ENCODE data around the gene TGFBI.

The TGFBI gene

DNA sequence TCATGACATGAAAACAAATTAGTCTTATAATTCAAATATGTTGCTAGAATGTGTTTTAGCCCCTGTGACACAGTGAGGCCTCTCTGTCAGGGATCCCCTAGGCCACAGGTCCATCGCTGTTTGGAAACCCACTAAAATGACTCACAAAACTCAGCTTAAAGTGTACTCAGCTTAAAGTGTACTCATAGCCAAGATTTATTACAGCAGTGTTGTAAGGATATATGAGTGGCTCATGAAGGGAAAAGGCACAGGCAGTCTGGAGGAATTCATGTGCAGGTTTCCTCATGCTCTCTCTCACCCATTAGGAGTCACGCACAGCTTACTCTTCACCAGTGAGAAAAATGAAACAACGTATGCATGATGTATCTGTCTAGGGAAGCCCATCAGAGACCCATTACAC lies 24.4 kb upstream of the TGFBI start:
- DNase-seq = no peak

DNA sequence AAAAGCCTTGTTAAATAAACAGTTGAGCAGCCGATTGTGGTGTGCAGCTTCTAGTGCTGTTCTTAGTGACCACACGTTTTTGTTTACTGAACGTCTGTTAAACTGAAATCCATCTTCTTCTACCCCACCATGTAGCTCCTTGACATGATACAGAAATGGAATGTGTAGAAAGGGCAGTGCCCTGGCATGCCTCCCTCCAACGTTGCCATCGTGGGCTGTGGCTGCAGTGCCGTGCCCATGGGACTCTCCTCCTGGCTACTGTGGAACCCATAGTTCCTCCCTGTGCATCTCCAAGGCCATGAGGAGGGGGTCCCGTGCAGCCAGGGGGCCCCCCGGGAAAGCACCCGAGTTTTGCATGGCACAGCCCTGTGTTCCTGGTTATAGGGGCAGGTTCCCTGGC lies 23.3 kb upstream of the TGFBI start:
- no peak for DNase-seq

DNA sequence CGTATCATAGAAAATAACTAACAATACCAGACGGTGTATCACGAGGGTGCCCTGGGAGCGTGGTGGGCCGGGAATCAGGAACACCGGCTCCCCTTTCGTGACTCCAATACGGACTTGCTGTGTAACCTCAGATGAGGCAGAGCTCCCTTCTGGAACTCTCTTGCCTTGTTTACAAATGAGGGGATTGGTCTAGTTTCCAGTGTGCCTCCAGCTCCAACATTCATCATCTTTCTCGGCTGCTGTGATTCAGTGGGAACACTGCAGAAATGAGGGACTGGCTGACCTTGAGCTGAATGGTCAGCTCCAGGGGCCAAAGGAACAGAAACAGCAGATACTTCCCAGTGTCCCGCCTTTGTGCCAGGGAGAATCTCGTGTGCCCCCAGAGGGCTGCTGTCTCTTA lies 22.6 kb upstream of the TGFBI start:
- no peak for DNase-seq

DNA sequence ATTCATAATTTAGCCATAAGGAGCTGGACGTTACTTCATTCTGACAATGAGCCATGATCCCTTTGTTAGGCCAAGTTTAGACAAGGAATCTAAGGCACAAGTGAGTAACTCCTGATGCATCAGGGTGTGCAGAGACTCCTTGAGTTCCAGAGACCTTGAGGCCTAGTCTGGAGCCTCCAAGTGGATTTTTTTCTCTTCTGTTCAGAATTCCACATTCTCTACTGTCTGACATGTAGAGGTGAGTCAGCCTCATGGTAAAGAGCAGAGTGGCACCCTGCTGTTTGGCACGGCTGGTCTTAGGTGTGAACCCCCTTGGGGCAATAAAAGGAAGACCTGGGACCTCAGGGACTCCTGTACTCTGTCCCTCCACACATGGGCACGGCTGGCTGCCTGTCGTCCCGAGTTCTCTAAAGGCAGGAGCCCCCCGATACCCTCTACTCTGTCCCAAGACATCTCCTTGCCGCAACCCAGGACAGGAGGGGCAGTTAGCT lies 22.0 kb upstream of the TGFBI start:
- no peak for DNase-seq

DNA sequence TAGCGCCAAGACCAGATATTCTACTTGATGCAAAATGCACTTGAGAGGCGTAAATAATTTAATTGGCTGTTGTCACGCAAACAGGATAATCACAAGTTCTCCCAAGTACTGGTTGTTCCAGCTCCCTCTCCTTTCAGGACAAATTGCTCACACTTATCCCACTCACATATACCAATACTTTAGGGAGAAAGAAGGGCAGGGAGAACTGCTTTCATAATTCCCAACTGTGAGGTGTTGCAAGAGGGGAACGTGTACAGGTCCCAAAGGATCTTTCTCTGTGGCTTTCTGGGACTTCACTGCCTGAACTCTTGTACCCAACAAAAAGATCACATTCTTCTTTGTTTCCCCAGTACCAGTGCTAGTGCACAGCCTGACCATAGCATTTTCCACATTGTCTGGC lies 21.5 kb upstream of the TGFBI start:
- DNase-seq = no peak

DNA sequence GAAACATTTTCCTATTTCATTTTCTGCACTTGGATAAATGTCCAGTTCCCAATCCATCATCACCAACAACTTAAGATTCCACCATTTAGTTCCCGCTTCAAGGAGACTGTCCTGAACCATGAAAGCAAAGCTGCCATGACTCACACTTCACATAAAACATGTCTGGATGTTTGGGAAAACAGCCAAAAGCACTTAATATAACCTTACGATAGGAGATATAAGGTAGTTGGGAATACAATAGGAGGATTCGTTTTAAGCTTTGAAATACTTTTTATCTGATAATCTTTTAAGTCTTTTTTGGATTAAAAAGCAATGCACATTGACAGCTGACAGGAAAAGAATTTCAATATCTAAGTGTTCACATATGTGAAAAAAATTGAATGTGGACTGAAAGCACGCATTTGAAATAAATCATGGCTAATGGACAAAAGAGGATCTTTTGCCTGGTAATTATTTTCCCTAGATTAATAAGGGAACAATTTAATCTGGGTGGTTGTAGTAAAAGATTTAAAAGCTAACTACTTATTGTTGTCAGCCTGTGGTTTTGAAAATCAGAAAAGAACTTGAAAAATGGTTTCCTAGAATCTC lies 17.3 kb upstream of the TGFBI start:
- no peak for DNase-seq

DNA sequence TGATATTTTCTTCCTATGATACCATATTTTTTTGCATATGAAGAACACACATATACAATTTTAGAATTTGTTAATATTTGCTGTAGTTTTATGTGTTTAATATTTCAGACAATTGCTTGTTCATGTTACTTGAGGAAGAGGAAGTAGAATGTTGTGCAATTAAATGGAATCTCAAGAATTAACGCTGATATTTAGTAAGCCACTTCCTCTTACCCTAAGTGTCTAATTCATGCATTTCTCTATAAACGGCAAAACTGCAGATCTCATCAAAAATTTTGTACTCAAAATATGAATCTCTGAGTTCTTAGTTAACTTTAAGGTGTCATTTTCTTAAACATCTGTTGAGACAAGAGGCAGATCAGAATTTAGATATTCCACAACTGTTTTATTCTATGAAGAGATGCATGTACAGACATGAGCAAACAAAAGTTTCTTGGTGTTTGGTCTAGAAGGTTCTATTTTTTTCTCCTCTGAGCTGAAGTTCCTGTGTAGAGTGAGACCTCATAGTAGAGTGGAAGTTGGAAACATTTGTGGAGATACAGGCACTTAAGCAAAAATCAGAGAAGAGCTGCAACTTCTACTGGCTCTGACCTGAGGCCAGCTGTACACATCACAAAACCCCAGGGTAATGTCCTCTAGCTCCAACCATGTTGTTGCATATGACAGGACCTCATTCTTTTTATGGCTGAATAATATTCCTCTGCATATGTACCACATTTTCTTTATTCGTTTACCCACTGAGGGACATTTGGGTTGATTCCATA lies 16.6 kb upstream of the TGFBI start:
- DNase-seq = peak; percentile 88 to 95

DNA sequence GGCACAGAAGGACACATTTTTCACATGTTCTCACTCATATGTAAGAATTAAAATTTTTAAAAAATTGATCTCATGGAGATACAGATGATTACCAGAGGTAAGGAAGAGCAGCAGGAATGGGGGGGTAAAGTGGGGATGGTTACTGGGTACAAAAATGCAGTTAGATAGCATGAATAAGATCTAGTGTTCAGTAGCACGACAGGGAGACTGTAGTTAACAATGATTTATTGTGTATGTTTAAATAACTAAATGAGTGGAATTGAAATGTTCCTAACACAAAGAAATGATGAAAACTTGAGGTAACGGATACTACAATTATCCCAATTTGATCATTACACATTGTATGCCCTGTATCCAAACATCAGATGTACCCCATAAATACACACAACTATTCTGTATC lies 15.2 kb upstream of the TGFBI start:
- no peak for DNase-seq

DNA sequence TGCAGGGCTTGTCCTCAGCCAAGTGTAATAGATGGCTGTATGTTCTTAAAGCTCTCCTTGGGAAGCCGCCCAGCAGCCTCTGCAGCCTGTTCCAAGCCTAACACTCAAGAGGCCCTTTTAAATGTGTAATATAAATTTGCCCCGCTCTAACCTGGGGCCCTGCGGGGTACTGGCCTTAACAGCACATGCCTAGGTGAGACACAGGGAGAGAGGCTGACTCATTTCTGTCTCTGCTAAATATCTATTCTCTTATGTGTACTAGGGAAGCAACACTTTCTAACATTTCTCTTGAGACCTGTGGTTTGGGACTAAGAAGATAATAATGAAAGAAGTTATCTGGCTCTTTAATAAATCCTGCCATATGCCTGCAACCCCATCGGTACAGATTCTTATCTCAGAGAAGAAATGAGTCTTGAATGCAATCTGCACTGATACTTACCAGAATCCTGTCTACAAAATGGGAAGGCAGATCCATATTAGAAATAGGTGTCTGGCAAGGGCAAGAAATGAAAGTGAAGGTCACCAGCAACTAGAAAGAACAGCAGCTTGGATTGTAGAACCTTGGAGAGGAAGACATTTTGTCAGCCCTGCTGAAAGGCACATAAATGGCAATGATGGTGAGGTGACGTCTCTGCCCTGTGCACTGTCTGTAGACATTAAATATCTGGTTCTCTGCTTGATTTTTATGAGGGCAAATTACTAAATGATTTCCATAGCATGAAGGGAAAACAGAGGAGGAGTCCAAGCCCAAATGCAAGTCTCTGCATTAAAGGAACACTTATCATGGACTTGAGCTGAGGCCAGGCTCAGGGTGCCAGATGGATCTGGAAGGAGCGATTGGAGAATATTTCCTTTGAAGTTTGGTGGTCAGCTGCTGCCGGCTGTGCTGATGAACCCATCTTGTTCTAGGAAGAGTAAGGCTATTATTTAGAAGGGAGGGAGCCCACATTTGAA lies 14.5 kb upstream of the TGFBI start:
- DNase-seq = no peak

DNA sequence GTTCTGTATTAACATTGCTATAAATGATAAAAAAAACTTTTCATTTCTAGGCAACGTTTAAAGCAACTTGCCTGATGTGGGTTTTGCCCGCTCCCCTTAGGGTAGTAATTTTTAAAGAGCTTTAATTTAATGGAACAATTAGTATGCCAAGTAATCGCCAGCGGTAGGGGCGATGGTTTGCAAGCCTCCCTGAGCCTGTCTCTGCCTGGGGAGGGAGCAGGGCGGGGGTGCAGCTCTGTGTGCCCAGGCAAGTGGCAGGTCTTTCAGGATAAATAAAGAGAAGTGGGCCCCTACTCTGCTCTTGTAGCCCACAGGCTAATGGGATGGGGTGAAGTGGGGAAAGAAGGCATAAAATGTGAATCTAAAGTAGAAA lies 13.8 kb upstream of the TGFBI start:
- no peak for DNase-seq

DNA sequence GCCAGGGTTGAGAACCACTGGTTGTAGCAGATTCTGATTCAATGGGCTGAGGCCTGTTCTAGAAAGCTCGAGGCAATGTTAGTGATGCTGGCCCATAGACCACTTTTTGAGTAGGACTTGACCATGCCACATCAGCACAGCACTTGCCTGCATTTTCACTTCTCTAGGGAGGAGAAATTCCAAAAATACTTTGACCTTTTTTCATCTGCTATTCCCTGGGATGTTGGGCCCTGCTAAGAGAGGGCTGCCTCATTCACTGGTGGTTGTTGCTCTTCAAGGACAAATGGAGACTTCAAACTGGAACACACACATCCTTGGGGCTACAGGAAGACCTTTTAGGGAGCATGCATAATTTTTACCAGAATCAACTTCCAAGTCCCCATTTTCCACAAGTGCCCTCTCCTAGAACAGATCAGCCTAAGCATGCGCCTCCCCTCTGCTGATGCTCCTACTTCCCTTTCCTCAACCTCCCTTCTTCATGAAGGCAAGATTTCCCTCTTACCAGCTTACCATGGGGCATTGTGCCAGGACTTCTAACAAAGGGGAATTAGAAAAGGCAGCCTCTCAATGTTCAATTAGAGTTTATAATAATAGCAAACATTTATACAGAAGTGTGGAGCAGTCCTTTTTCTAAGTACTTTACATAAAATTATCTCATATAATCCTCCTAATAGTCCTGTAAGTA lies 12.7 kb upstream of the TGFBI start:
- DNase-seq = no peak

DNA sequence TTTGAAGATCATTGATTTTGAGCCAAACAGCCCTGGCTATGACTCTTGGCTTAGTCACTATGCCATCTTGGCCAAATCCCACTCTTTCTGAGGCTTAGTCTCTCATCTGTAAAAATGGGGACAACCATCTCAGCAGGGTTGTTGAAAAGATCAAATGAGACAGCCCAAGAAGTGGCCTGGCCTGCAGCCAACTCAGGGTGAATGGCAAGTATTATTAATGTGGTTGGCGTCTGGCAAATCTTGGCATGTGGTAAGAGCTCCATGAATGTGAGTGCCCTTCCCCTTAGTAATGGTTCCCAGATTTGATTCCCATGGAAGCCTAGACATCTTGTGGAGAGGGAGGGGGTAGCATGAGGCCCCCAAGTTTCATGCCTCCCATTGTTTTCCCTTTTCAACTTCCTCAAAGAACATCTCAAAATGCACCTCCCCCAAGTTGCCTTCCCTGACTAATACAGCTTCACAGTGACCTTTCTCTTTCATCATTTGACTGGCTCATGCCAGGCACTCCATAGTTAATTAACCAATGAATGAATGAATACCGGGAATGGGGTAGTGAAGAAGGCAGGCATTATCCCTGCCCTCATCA lies 11.8 kb upstream of the TGFBI start:
- no peak for DNase-seq

DNA sequence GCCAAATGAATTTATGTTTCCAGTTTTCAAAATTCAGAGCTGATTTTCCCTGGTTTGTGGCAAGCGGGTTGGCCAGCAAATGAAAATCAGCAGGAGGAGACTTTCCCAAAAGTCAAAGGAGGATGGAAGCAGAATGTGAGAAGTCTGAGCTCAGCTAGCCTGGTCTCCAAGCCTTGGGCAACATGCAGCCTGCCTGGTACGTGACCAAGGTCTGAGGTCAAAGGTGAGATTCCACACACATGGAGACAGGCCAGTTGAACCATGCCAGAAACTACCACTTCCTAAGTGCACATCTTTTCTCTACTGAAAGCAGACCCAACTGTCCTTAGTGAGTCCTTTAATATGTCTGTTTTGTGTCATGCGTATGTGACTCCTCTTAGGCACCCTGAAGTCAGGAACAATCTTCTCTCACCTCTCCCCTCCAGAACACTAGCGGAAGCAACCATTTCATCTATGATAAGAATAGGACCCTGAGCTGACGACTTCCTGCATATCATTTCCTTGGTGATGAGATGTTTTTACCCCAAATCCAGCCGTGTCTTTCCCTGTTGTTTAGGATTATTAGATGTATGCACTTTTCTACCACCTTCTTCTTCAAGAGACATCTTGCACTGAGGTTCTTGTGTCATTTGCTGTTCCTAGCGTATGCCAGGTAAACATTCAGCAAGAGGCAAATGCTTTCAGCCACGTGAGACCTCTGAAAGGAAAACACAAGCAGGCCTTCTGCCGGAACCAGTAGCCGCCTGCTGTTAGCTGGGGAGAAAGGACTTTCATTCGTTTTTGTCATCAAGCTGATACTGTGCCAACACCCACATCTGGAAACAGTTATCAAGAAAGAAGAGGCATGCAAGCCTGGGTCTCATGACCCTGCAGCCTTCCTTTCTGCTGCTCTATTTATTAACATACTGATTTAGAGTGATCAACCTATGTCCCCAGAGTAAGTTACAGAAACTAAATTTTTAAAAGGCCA lies 9.7 kb upstream of the TGFBI start:
- no peak for DNase-seq

DNA sequence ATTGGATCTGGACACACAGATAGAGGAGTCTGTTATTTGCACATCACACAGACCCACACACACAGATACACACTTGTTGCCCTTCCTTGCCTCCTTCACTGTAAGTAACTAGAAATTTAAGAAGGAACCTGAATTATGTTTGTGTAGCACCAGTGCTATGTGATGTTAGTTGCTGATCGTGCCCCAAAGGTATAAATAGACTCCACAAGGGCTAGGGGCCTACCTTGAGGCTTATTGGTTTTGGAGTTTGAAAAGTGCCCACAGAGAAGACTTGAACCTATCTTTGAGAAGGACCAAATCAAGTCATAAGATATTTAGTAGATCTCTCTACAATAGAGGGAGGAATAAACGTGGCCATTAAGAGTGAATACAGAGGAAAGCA lies 8.8 kb upstream of the TGFBI start:
- no peak for DNase-seq

DNA sequence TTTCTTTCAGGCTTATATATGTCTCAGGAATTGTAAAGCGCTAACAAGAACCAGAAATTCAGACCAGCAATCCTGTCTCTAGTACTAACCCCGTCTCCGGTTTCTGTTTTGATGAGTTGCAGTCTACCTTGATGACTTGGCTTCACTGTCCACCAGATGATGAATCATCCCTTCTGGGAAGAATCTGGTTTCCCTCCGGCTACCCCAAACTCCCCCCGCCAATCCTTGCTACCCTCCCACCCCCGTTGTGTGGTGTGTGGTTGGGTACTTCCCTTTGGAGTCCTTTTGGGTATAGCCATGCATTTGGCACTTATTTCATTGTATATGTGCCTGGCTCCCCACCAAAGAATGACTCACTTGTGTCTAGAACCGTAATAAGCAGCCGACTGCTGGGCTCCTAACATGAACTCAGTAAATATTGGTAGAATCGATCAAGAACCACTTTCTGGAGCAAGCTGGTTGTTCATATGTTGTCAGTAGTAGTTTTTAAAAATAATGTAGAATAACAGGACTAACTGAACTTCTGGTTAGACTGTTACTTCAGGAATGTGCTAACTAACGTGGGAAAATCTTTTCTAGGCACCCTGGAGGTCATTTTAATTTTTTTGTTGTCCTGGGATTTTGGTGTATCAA lies 8.3 kb upstream of the TGFBI start:
- DNase-seq = peak; percentile 85 to 86

DNA sequence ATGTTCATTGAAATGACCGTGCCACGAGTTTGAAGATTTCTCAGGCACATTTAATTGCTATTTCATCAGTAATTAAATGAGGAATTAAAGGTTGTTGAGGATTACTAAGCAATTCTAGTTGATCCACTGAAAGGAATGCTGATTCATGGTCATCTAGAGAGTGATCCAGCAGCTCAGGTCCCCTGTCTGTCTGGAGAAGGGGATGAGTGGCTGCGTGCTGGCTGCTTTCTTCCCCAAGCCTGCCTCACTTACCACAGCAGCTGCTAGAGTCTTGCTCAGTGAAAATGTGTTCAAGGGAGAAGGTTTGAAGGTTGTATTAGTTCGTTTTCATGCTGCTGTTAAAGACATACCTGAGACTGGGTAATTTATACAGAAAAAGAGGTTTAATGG lies 7.8 kb upstream of the TGFBI start:
- DNase-seq = no peak

DNA sequence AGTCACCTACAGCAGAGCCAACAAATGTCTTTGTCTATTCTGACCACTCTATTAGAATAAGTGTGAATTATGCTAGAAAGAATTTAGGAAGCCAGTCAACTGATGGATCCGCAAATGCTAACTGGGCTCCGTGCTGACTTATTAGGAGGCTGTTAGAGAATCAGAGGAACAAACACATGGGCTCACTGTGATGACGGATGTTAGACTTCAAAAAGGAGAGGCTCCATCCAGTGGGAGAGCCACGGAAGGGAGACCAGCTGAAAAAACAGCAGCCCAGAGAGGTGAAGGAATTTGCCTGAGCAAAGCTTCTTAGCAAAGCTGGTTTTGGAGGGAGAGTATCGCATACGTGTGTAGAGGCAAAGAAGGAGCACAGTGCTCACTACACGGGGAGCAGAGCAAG lies 5.8 kb upstream of the TGFBI start:
- no peak for DNase-seq

DNA sequence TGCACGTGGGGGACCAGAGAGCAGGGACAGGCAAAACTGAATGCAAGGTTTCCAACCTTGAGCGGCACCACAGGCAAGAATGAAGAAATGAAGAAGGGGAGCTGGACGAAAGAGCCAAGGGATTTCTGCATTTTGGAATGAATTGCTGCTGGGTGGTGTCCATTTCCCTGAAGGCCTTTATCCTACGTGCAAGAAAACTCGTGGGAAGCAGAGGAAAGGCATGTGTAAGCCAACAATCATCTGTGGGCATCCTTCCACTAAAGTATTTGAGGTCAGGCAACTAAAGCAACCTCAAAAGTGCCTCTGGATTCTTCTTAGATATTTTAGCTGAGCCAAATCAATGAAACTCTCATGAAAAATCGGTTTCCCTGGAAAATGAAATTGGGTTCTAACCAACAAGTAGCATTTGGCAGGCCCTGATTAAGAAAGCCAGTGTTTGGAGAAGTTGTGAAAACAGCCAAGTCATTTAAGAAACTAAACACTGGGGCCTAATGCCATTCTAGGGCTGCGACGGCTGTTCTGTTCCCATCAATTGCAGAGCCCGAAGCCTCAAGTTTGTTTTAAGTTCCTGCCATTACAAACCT lies 4.7 kb upstream of the TGFBI start:
- no peak for DNase-seq

DNA sequence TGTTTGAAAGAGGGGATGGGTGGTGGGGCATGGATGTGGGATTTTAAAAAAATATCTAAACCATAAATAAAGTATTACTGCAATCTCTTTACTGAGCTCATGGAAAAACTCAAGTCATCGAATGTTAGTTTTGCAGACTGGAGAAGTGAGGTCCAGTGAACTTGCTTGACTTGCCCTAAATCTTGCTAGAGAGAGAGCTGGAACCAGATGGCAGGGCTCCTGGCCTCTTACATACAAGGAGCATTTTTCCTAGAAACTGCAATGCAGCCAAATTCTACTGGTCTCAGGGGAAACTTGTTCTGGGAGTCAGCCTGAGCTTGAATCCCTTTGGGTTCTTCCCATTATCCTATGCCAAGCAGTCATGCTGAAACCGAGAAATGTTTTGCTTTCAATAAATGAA lies 2.9 kb upstream of the TGFBI start:
- DNase-seq = no peak

DNA sequence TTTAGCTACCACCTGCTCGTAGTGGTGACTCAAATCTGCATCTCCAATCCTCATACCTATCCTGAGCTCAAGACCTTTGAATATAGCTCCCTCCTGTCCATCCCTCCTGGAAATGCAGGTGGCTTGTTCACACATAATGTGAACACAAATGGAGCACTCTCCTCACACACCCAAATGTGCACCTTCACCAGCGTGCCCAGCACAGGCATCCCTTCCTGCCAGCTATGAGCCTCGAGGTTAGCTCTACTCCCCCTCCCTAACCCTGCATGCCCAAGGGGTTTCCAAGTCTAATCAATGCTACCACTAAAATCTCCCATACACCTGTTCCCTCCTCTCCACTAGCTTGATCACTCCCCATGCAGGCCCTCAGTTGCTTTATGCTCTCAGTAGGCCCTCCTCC lies 2.2 kb upstream of the TGFBI start:
- no peak for DNase-seq

DNA sequence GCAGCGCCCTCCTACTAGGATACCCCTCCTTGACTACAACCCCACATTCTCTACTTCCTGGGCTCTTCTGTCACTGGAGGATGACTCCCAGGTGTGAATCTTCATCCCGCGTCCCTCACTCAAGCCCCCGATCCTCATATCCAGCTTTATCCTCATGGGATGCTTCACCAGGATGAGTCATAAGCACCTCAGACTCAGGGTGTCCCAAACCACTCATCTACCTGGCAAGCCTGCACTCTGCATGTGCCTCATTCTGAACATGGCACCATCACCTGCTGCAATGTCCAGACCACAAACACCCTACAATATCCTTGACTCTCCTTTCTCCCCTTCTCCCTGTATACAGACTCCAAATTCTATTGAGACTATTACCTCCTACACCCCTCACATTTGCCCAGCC lies 1.5 kb upstream of the TGFBI start:
- no peak for DNase-seq

Measured in AML-193 (cell line).